Epidermal melanocyte (primary cell): Measurements from ENCODE around the gene ARHGEF16.
A peak's percentile ranks its signal among the peaks of the same experiment; 100 is the strongest.

ENCODE experiments used
- DNase-seq: peaks from one replicate; pipeline ENCODE4 v3.0.0; 2011; ENCODE audit warnings: low spot score; ENCODE audit not compliant: insufficient read length

ARHGEF16 gene

GRCh38 chr1:3468236-3469103, 14.0 kb downstream of the ARHGEF16 start:
- no peak for DNase-seq

- no peak for DNase-seq
These were observed 14.8 kb downstream of the ARHGEF16 start for GRCh38 chr1:3469104-3469848.

GRCh38 chr1:3469849-3470649, 15.6 kb downstream of the ARHGEF16 start:
- DNase-seq = no peak

- DNase-seq = no peak
These were observed 16.3 kb downstream of the ARHGEF16 start for GRCh38 chr1:3470650-3471355.

- peak; percentile 56 for DNase-seq
These were observed 17.1 kb downstream of the ARHGEF16 start for GRCh38 chr1:3471356-3472087.

GRCh38 chr1:3472088-3472850, 17.8 kb downstream of the ARHGEF16 start:
- no peak for DNase-seq

GRCh38 chr1:3472906-3473305, 18.4 kb downstream of the ARHGEF16 start:
- DNase-seq = no peak

- peak; percentile 42 for DNase-seq
These were observed 18.9 kb downstream of the ARHGEF16 start for GRCh38 chr1:3473381-3473844.

GRCh38 chr1:3474016-3474415, 19.6 kb downstream of the ARHGEF16 start:
- no peak for DNase-seq

GRCh38 chr1:3474421-3474820, 20.0 kb downstream of the ARHGEF16 start:
- DNase-seq = no peak

- DNase-seq = no peak
These were observed 21.5 kb downstream of the ARHGEF16 start for GRCh38 chr1:3475839-3476573.

GRCh38 chr1:3476666-3477065, 22.2 kb downstream of the ARHGEF16 start:
- no peak for DNase-seq

GRCh38 chr1:3477241-3477995, 23.0 kb downstream of the ARHGEF16 start:
- no peak for DNase-seq

GRCh38 chr1:3478187-3478586, 23.7 kb downstream of the ARHGEF16 start:
- DNase-seq = no peak

GRCh38 chr1:3479511-3480368, 25.3 kb downstream of the ARHGEF16 start:
- no peak for DNase-seq

- no peak for DNase-seq
These were observed 25.9 kb downstream of the ARHGEF16 start for GRCh38 chr1:3480369-3480719.

GRCh38 chr1:3481046-3481445, 26.6 kb downstream of the ARHGEF16 start:
- DNase-seq = no peak
